NCI-H146 treated with DMSO at 0.1 percent for 48 hours (cell line): Measurements from ENCODE around the gene CDKAL1.
"Not testable (repeated sequence)": the region's sequence is repeated elsewhere in the genome, so short reads cannot be mapped to it uniquely, and the experiment has no call there.

Source experiments
- DNase-seq: peaks from one replicate; lab custom pipeline; 2025; ENCODE audit not compliant: unreplicated experiment; lab: John Stamatoyannopoulos, UW

CDKAL1 gene

GRCh38 chr6:20534295-20535262 lies at the start of gene CDKAL1:
Gene CDKAL1, plus strand, starts transcription at chr6:20534457. Its CDS starts 11,894 bp downstream, at chr6:20546351.
- peak; percentile 72 for DNase-seq

DNA sequence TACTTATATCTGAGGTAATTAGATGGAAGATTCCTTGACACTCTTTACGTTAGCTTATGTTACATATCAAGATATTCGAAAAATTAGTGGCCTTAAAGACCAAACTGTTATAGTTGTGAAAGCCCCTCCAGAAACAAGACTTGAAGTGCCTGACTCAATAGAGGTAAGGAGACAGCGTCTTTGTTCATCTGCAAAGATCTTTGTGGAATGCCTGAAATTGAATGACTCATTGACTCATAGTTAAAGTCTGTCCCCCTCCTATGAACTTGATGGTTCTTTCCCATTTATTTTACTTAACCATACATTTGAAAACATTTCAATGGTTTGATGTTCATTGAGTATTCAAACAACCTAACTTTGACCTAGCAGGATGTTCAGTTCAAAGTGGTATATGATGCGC lies 47.6 kb upstream of the CDKAL1 start:
- DNase-seq = no peak

- no peak for DNase-seq
Observed at GRCh38 chr6:20487669-20488375, 46.4 kb upstream of the CDKAL1 start.

DNA sequence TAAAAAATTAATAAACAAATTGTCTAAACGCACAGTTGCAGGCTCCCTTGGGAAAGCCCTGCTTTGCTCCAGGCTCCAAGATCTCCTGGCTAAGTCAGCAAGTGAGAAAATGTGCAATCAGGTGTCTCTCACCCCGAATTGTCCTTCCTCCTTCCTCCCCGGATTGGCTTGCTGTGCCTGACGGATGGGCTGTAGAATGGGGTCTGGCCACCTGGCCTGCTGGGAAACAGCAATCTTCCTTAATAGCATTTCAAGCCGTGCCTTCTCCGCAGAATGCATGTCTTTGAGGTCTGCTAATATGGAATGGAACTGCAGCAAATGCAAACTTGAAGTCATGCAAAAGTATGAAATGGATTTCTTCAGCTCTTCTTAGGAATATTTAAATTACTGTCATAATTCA lies 43.7 kb upstream of the CDKAL1 start:
- DNase-seq = no peak

DNA sequence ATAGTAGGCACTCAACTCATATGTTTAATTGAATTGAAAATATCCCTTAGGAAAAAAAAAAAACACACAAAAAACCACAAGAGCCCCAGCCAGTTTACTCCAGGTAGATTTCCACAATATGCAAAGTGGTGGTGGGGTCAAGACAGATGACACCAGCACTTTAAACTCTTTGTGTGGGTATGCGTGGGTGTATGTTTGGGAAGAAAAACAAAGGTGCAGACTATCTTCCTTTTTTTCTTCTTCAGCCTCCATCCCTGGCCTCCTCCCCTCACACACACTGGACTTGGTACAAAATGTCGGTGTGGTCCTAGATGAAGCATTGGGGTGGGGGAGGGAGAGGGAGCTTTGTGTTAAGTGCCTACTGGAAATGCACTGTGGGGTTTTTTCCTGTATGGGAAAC lies 42.2 kb upstream of the CDKAL1 start:
- no peak for DNase-seq

GRCh38 chr6:20497216-20498040 lies 36.8 kb upstream of the CDKAL1 start:
- DNase-seq = no peak

GRCh38 chr6:20498041-20498385 lies 36.2 kb upstream of the CDKAL1 start:
- no peak for DNase-seq

- no peak for DNase-seq
Observed at GRCh38 chr6:20509212-20509611, 25.0 kb upstream of the CDKAL1 start.

GRCh38 chr6:20511852-20512251 lies 22.4 kb upstream of the CDKAL1 start:
- DNase-seq = no peak

DNA sequence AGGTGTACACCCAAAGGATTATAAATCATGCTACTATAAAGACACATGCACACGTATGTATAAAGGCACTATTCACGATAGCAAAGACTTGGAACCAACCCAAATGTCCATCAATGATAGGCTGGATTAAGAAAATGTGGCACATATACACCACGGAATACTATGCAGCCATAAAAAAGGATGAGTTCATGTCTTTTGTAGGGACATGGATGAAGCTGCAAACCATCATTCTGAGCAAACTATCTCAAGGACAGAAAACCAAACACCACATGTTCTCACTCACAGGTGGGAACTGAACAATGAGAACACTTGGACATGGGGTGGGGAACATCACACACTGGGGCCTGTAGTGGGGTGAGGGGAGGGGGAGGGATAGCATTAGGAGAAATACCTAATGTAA lies 9.0 kb upstream of the CDKAL1 start:
- not testable (repeated sequence) for DNase-seq

DNA sequence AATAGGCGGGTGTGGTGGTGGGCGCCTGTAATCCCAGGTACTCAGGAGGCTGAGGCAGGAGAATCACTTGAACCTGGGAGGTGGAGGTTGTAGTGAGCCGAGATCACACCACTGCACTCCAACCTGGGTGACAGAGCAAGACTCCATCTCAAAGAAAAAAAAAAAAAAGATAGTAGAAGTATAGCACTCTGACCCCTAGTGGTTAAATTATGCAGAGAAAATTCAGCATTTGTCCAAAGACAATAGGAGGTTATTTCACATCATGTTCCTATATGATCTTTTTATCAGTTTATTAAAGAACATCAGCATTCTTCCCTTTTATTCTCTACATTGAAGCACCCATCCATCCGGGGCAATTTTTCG lies 5.2 kb upstream of the CDKAL1 start:
- peak; percentile 41 for DNase-seq

DNA sequence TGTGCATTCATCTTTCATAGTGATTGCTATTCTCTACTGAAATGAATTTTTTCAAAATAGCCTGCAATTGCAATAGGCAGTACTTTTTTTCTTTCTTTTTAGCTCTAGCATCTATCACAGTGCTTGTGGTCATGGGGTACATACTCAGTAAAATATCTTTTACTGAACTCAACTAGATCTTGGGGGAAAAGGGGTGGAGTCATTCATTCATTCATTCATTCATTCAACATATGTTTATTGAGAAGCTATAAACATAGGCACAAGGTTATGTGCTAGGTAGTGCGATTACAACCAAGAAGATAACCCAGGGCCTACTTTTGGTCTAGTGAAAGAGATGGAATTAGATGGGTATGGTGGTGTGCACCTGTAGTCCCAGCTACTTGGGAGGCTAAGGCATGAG lies 1.4 kb upstream of the CDKAL1 start:
- DNase-seq = no peak

DNA sequence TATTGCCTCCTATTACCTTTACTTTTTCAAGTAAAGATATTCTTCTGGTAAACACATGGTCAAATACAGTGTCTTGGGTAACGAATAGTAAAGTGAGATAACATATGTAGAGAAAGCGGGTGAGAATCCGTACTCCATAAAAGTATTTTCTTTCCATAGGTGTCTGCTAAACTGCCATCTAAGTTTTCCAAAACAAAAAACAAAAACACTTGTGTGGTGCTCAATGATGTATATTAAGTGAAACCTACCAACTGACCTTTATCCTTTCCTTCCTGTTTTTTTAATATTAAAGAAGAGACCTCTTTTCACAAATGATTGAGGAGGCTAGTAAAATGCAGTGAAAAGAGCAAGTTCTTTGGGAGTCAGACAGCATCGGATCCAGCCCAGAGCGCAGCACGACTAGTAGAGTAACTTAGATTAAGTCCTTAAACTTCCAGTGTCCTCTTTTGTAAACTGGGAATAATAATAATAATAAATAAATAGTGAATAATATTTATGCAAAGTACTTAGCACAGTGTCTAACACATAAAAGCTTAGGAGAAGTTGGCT lies 437 bp upstream of the CDKAL1 start:
- DNase-seq = no peak

- no peak for DNase-seq
Observed at GRCh38 chr6:20538131-20538662, 3.9 kb downstream of the CDKAL1 start.

DNA sequence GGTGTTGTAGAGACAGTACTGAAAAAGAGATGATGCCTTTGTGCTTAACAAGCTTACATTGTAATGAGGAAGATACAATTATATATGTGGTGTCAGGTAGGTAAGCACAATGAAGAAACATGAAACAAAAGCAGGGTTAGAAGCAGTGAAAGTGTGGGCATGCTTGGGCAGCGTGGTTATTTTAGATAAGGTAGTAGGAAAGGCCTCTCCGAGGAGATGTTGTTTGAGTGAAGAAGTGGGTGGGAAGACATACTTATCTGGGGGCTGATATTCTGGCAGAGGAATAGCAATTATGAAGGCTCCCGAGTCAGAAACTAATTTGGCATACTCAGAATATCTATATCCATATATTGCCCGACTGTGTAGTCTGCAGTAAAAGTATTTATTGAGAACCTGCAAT lies 4.7 kb downstream of the CDKAL1 start:
- no peak for DNase-seq

DNA sequence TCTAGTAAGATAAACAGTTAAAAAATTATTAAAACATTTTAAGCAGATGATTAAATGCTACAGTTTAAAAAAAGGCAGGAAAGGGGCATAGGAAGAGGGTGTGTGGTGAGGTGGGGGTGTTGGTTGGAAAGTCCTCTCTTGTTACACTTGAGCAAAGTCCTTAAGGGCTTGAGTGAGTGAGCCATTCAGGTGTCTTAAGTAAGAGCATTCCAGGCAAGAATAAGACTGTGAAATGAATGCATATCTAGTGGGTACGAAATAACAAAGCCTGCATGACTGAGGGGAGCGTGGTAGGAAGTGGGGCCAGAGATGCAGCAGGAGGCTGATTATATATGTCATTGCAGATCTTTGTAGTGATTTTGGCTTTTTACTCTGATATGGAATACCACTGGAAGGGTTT lies 5.1 kb downstream of the CDKAL1 start:
- no peak for DNase-seq

- no peak for DNase-seq
Observed at GRCh38 chr6:20540683-20541082, 6.4 kb downstream of the CDKAL1 start.

- no peak for DNase-seq
Observed at GRCh38 chr6:20541382-20541781, 7.1 kb downstream of the CDKAL1 start.

DNA sequence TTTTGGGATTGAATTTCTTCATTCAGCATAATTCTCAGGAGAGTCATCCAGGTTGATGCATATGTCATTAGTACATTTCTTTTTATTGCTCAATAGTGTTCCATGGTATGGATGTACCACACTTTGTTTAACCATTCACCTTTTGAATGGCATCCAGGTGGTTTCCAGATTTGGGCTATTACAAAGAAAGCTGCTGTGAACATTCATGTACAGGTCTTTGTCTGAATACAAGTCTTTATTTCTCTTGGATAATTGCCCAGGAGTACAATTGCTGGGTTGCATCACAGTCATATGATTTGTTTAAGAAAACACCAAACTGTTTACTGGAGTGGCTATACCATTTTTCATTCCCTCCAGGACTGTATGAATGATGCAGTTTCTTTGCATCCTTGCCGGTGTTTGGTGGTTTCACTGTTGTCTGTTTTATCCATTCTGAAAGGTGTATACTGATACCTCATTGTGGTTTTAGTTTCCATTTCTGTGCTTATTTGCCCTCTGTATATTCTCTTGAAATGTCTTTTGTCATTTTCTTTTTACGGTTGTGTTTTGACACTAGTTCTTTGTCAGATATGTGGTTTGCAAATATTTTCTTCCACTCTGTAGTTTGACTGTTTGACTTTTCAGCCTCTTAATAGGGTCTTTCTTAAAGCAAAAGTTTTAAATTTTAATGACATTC lies 8.8 kb downstream of the CDKAL1 start:
- DNase-seq = no peak

- DNase-seq = no peak
Observed at GRCh38 chr6:20548264-20548663, 14.0 kb downstream of the CDKAL1 start.
